ENCODE results near the gene CCDC33.
"Not testable (repeated sequence)": the region's sequence is repeated elsewhere in the genome, so short reads cannot be mapped to it uniquely, and the experiment has no call there.

The CCDC33 gene

GRCh38 chr15:74351670-74352069 is 115.5 kb downstream of the CCDC33 start:
- no peaks in the 10 kb centered on the region for H3K4me1 ChIP-seq (ENCODE audit: control insufficient read depth, insufficient read depth, low read length, poor library complexity, severe bottlenecking)
- no peaks in the 10 kb centered on the region for H3K36me3 ChIP-seq (ENCODE audit: control insufficient read depth, insufficient read depth, low read length)
- WGBS, 2 experiments (ENCODE audit: insufficient coverage in 2 of 2) = 53 to 57% methylated on average over 2 of the region's 3 CpGs
- H3K27ac ChIP-seq (ENCODE audit: low read depth, low read length, severe bottlenecking) = no peak overlapping the region
- H3K9me3 ChIP-seq (ENCODE audit: control insufficient read depth, low read length) = peaks cover 13% of the 10 kb centered on the region
- no peak overlapping the region for H3K4me3 ChIP-seq (ENCODE audit: extremely low read depth, insufficient read depth, low read length, poor library complexity, severe bottlenecking)

- Histone ChIP-seq H3K9me3 (ENCODE audit: control insufficient read depth, low read length) (peaks cover 13% of the 10 kb centered on the region), H3K27ac (ENCODE audit: low read depth, low read length, severe bottlenecking) (no peak overlapping the region), H3K4me1 (ENCODE audit: control insufficient read depth, insufficient read depth, low read length, poor library complexity, severe bottlenecking) (no peaks in the 10 kb centered on the region), H3K36me3 (ENCODE audit: control insufficient read depth, insufficient read depth, low read length) (no peaks in the 10 kb centered on the region), H3K4me3 (ENCODE audit: extremely low read depth, insufficient read depth, low read length, poor library complexity, severe bottlenecking) (no peak overlapping the region)
- WGBS, 2 experiments (ENCODE audit: insufficient coverage in 2 of 2) = 80 to 100% methylated on average over 1 of the region's 3 CpGs
These were observed 116.3 kb downstream of the CCDC33 start for GRCh38 chr15:74352393-74352910.

GRCh38 chr15:74353992-74354391 is 117.9 kb downstream of the CCDC33 start:
- WGBS, 2 experiments (ENCODE audit: insufficient coverage in 2 of 2) = 89 to 93% methylated on average over 2 of the region's 2 CpGs
- H3K27ac ChIP-seq (ENCODE audit: low read depth, low read length, severe bottlenecking); H3K4me3 ChIP-seq (ENCODE audit: extremely low read depth, insufficient read depth, low read length, poor library complexity, severe bottlenecking); H3K36me3 ChIP-seq (ENCODE audit: control insufficient read depth, insufficient read depth, low read length); H3K4me1 ChIP-seq (ENCODE audit: control insufficient read depth, insufficient read depth, low read length, poor library complexity, severe bottlenecking): not testable (repeated sequence)
- peaks cover 13% of the 10 kb centered on the region for H3K9me3 ChIP-seq (ENCODE audit: control insufficient read depth, low read length)

GRCh38 chr15:74356050-74356449 is 119.9 kb downstream of the CCDC33 start:
- H3K4me1 ChIP-seq (ENCODE audit: control insufficient read depth, insufficient read depth, low read length, poor library complexity, severe bottlenecking); H3K4me3 ChIP-seq (ENCODE audit: extremely low read depth, insufficient read depth, low read length, poor library complexity, severe bottlenecking): not testable (repeated sequence)
- WGBS, 2 experiments (ENCODE audit: insufficient coverage in 2 of 2) = 93 to 95% methylated on average over 4 to 6 of the region's 6 CpGs

DNA sequence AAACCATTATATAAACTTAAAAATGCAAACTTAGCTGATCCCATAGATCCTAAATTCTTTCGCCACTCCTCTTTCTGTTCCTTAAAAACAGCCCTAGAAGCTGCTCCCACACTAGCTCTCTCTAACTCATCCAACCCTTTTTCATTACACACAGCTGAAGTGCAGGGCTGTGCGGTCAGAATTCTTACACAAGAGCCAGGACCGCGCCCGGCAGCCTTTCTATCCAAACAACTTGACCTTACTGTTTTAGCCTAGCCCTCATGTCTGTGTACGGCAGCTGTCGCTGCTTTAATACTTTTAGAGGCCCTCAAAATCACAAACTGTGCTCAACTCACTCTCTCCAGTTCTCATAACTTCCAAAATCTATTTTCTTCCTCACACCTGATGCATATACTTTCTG is 121.4 kb downstream of the CCDC33 start:
- WGBS, 2 experiments (ENCODE audit: insufficient coverage in 2 of 2) = 96 to 98% methylated on average over 7 of the region's 7 CpGs
- H3K4me1 ChIP-seq (ENCODE audit: control insufficient read depth, insufficient read depth, low read length, poor library complexity, severe bottlenecking); H3K36me3 ChIP-seq (ENCODE audit: control insufficient read depth, insufficient read depth, low read length); H3K4me3 ChIP-seq (ENCODE audit: extremely low read depth, insufficient read depth, low read length, poor library complexity, severe bottlenecking); H3K27ac ChIP-seq (ENCODE audit: low read depth, low read length, severe bottlenecking): not testable (repeated sequence)
- H3K9me3 ChIP-seq (ENCODE audit: control insufficient read depth, low read length) = peaks cover 10% of the 10 kb centered on the region

More at GRCh38 chr15:74356050-74356449, 119.9 kb downstream of the CCDC33 start:
- not testable (repeated sequence) for H3K36me3 ChIP-seq (ENCODE audit: control insufficient read depth, insufficient read depth, low read length); H3K27ac ChIP-seq (ENCODE audit: low read depth, low read length, severe bottlenecking)
- peaks cover 13% of the 10 kb centered on the region for H3K9me3 ChIP-seq (ENCODE audit: control insufficient read depth, low read length)

DNA sequence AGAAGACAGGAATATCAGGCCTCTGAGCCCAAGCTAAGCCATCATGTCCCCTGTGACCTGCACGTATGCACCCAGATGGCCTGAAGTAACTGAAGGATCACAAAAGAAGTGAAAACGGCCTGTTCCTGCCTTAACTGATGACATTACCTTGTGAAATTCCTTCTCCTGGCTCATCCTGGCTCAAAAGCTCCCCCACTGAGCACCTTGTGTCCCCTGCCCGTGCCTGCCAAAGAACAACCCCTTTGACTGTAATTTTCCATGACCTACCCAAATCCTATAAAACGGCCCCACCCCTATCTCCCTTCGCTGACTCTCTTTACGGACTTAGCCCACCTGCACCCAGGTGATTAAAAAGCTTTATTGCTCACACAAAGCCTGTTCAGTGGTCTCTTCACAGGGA is 123.2 kb downstream of the CCDC33 start:
- H3K36me3 ChIP-seq (ENCODE audit: control insufficient read depth, insufficient read depth, low read length); H3K4me1 ChIP-seq (ENCODE audit: control insufficient read depth, insufficient read depth, low read length, poor library complexity, severe bottlenecking); H3K27ac ChIP-seq (ENCODE audit: low read depth, low read length, severe bottlenecking); H3K9me3 ChIP-seq (ENCODE audit: control insufficient read depth, low read length); H3K4me3 ChIP-seq (ENCODE audit: extremely low read depth, insufficient read depth, low read length, poor library complexity, severe bottlenecking): not testable (repeated sequence)
- 27 to 37% methylated on average over 4 to 6 of the region's 6 CpGs for WGBS, 2 experiments (ENCODE audit: insufficient coverage in 2 of 2)

GRCh38 chr15:74360855-74361254 is 124.7 kb downstream of the CCDC33 start:
- not testable (repeated sequence) for H3K36me3 ChIP-seq (ENCODE audit: control insufficient read depth, insufficient read depth, low read length); H3K4me3 ChIP-seq (ENCODE audit: extremely low read depth, insufficient read depth, low read length, poor library complexity, severe bottlenecking); H3K9me3 ChIP-seq (ENCODE audit: control insufficient read depth, low read length); H3K27ac ChIP-seq (ENCODE audit: low read depth, low read length, severe bottlenecking)
- H3K4me1 ChIP-seq (ENCODE audit: control insufficient read depth, insufficient read depth, low read length, poor library complexity, severe bottlenecking) = peaks cover 11% of the 10 kb centered on the region
- WGBS, 2 experiments (ENCODE audit: insufficient coverage in 2 of 2) = no CpG with 5 or more reads among the region's 1 CpG

GRCh38 chr15:74362482-74362881 is 126.4 kb downstream of the CCDC33 start:
- H3K36me3 ChIP-seq (ENCODE audit: control insufficient read depth, insufficient read depth, low read length) = no peaks in the 10 kb centered on the region
- no peak overlapping the region for H3K4me3 ChIP-seq (ENCODE audit: extremely low read depth, insufficient read depth, low read length, poor library complexity, severe bottlenecking)
- H3K27ac ChIP-seq (ENCODE audit: low read depth, low read length, severe bottlenecking) = no peak overlapping the region
- H3K4me1 ChIP-seq (ENCODE audit: control insufficient read depth, insufficient read depth, low read length, poor library complexity, severe bottlenecking) = peaks cover 11% of the 10 kb centered on the region
- no peaks in the 10 kb centered on the region for H3K9me3 ChIP-seq (ENCODE audit: control insufficient read depth, low read length)
- WGBS, 2 experiments (ENCODE audit: insufficient coverage in 2 of 2) = no CpG with 5 or more reads among the region's 1 CpG

DNA sequence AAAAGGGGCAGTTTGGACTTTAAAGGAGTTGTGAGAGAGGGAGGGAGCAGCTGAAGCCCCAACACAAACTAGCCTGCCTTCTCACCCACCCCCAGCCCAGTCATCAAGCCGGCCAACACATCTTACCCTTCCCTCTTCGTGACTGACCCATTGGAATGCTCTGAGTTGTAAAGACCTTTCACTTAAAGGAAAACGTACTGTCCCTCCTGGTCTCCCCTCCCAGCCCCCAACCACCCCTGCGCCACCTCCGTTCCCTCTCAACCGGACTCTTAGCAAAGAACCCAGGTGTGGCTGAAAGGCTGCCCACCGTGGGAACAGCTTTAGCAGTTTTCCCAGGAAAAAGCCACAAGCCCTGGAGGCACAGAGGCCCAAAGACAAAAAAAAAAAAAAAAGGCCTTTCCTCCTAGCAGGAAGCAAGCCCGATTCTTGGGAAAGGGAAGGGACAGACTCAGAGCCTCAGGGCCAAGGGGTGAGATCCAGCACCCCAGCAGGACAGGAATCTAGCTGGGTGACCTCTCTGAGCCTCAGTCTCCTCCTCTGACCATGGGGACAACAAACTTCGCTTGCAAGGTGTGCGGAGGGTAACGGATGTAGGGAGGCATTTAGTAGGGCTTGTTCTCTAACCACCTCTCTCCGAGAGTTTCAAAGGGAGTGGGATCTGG is 128.9 kb downstream of the CCDC33 start:
- Histone ChIP-seq H3K9me3 (ENCODE audit: control insufficient read depth, low read length) (no peaks in the 10 kb centered on the region), H3K4me3 (ENCODE audit: extremely low read depth, insufficient read depth, low read length, poor library complexity, severe bottlenecking) (peak overlapping the region; percentile 46), H3K27ac (ENCODE audit: low read depth, low read length, severe bottlenecking) (peak overlapping the region; percentile 59), H3K36me3 (ENCODE audit: control insufficient read depth, insufficient read depth, low read length) (no peaks in the 10 kb centered on the region), H3K4me1 (ENCODE audit: control insufficient read depth, insufficient read depth, low read length, poor library complexity, severe bottlenecking) (peaks cover 11% of the 10 kb centered on the region)
- WGBS, 2 experiments (ENCODE audit: insufficient coverage in 2 of 2) = 40 to 43% methylated on average over 7 to 8 of the region's 12 CpGs

GRCh38 chr15:74365598-74366445 is 129.7 kb downstream of the CCDC33 start:
- H3K9me3 ChIP-seq (ENCODE audit: control insufficient read depth, low read length) = no peaks in the 10 kb centered on the region
- no peaks in the 10 kb centered on the region for H3K36me3 ChIP-seq (ENCODE audit: control insufficient read depth, insufficient read depth, low read length)
- H3K4me3 ChIP-seq (ENCODE audit: extremely low read depth, insufficient read depth, low read length, poor library complexity, severe bottlenecking) = peak overlapping the region; percentile 46
- WGBS, 2 experiments (ENCODE audit: insufficient coverage in 2 of 2) = 6 to 14% methylated on average over 51 to 59 of the region's 75 CpGs
- peaks cover 9% of the 10 kb centered on the region for H3K4me1 ChIP-seq (ENCODE audit: control insufficient read depth, insufficient read depth, low read length, poor library complexity, severe bottlenecking)
- H3K27ac ChIP-seq (ENCODE audit: low read depth, low read length, severe bottlenecking) = no peak overlapping the region

Data from mesodermal cell (in vitro differentiated cells).